SH-SY5Y (cell line): ENCODE measurements around the gene UBXN7.

Experiments
- GATA2 ChIP-seq: IDR thresholded peaks from 2 replicates; pipeline ENCODE4 v1.6.1; 2011; ENCODE audit warnings: mild to moderate bottlenecking, low read depth, low read length
- GATA3 ChIP-seq: IDR thresholded peaks from 2 replicates; pipeline ENCODE4 v1.6.1; 2011; ENCODE audit warnings: low read depth, mild to moderate bottlenecking, low read length, moderate library complexity

- TF ChIP-seq GATA3 = no peak
- TF ChIP-seq GATA2 = no peak
Observed at GRCh38 chr3:196314597-196314996, 117.6 kb downstream of the UBXN7 start.
